Stimulated activated CD8-positive, alpha-beta memory T cell treated with anti-CD3 and anti-CD28 coated beads, Interleukin-2, amount 100 ng/mL, for 1 hour (primary cell): ENCODE measurements around the gene AK8.

Experiments used
- DNase-seq, 2 donors: peaks; one replicate each; pipeline ENCODE4 v3.0.0-alpha.2; 2020; ENCODE audit warnings: low read depth in 2 of 2

The AK8 gene

DNA sequence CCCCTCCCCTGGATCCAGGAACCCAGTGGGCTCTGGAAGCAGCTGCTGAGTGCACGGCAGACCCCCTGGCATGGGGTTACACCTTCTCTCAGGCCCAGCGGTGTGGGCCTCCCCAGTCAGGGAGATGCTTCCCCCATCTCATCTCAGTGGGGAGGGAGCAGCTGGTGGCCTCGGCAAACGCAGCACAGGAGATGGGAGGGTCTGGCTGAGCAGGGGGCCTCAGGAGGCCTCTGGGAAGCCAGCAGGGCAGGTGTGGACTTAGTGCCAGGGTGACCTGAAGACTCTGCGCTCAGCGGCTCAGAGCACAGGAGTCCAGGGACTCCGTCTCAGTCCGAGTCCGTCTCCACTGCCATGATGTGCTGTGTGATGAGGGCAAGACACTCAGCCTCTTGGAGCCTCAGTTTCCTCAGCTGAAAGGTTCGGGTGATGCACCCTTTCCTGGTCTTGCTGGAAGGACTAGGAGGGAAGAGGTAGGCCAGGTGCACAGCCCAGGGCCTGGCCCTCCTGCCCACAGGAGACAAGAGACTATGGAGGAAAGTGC, 107.2 kb downstream of the AK8 start:
- no peak for DNase-seq

DNA sequence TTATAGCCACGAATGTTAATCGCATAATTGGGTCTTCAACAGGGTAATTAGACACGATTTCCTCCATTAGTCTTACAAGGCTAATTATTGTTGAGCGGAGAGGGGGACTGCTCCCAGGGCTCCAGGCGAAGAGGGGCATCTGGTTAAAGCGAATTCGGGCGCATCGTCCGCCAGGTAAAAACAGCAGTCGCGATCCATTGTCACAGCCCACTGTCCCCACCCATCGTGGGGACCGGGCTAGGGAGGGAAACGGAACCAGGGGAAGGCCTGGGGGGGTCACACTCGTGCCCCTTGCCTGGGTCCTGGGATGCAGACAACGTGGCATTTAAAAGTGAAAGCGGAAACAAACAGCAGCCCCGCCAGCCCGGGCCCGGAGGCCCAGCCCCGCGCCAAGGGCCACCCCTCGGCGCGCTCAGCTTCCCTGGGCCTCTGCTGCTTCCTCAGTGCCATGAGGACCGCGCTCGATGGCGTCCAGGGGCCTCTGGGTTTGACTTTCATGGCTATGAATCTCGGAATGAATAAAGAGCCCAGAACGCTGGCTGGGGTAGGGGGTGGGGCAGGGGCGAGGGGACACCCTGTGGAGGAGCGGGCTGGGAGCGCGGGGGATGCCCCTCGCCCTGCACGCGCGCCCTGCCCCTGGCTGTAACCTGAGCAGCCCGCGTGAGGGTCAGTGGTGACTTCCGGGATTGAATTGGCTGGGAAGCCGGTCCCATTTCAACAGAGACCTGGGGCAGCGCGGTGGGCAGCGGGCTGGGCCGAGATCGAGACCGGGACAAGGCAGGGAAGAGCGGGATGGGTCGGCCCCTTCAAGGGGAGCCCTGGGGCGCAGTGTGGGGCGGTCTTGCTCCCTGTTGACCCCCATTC, 107.9 kb downstream of the AK8 start:
- DNase-seq = peak; percentile 29 to 31

DNA sequence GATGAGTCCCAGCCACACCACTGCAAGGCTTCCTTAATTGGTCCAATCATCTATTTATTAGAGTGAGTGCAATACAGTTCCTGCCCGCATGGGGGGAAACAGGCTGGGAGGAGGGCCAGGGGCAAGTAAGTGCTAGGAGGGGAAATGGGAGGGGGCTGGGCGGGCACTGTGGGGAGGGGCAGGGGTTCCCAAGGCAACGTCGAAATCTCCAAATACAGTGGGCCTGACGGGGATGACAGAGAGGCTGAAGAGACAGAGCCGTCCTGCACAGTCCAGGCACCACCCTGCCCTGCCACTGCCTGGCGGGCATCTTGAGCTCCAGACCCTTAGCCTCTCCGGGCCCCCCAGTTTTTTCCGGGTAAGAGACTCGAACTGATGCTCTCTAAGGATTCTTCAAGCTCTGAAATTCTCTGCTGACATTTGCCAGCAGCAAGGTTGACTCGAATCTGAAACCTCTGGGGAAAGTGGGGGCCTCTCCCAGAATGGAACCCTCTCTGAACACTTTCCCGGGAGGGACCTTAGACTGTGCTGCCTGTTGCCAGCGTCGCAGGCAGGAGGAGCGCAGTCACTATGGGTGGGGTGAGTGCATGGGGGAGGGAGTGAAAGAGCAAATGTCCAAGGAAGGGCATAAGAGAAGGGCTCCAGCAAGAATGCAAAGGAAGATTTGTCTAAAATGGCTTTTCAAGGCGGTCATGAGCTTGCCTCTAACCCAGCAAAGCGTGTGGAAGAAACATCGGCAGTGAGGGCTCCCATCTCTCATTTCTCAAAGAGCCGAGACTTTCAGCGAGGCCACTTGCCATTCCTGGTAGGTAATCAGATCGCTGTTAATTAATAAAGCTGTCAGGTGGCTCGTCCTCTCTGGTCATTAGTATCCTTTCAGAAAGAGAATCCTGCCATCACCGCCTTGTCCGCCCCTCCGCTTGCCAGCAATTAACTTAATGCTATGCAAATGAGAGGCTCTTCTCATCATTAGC, 108.9 kb downstream of the AK8 start:
- peak in 1 of 2 donors; percentile 46 for DNase-seq

DNA sequence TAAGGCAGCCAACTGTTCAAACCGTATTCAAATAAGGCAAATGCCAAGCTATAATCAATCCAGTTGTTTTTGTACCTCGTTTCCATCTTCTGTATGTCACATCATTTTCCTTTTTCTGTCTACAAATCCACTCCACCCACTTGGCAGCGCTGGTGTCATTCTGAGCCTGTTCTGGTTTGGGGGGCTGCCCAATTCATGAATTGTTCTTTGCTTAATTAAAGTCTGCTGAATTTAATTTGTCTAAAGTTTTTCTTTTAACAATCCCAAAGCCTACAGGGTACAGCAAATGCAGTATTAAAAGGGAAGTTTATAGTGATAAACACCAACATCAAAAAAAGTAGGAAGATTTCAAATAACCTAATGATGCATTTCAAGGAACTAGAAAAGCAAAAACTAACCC, 114.5 kb downstream of the AK8 start:
- no peak for DNase-seq

DNA sequence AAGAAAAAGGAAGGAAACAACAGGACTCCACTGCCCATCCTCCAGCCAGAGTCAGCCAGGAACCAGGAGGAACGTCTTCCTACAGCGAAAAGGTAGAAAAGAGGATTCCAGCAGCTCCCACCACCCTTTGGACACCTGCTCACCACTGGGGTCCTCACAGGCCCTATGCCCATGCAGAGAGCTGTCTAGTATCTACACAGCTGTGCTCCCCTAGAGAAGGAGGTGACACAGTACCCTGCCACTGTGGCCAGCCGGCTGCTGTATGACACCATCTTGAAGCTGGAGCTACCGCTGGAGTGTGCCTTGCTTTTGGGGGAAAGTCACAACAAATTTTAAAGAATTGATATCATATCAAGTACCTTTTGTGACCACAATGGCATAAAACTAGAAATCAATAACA, 115.2 kb downstream of the AK8 start:
- no peak for DNase-seq

DNA sequence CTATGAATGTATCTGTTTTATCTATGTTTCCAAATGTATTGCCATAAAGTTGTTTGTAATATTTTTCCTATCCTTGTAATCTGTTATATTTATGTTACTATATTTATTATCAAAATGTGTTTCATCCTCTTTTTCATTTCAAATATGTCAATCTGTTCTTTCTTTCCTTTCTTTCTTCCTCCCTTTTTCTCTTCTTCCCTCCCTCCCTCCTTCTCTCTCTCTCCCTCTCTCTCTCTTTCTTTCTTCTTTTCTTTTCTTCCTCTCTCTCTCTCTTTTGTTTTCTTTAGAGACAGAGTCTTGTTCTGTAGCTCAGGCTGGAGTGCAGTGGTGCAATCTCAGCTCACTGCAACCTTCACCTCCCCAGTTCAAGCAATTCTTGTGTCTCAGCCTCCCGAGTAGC, 116.5 kb downstream of the AK8 start:
- no peak for DNase-seq

DNA sequence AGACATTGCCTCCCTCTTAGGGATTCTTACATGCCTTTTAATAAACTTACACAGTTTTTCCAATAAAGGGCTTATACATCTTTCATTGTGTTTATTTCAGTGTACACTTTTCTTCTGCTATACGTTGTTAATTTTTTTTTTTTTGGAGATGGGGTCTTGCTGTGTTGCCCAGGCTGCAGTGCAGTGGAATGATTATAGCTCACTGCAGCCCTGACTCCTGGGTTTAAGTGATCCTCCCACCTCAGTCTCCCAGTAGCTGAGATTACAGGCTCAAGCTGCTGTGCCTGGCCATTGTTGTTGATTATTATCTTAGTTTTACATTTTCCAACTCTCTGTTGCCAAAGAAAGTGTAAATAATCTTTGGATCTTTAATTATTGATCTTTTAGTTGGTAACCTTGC, 118.0 kb downstream of the AK8 start:
- DNase-seq = no peak

DNA sequence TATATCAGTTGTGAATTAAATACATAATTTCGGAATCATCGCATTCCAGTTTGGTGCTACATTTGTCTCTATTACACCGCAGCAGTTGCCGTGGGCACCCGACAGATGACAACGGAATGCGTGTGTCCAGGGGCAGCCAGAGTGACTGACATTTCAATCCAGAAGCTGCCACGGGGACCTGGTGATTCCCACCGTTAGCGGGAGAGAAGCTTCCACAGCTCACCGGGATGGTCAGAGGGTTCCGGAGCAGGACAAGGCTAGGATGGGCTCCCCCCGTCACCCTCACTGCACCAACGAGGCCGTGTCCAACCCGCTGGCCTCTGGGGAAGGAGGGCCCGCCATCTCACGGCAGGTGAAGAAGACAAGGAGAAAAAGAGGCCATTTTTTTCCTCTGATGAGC, 121.1 kb downstream of the AK8 start:
- no peak for DNase-seq

DNA sequence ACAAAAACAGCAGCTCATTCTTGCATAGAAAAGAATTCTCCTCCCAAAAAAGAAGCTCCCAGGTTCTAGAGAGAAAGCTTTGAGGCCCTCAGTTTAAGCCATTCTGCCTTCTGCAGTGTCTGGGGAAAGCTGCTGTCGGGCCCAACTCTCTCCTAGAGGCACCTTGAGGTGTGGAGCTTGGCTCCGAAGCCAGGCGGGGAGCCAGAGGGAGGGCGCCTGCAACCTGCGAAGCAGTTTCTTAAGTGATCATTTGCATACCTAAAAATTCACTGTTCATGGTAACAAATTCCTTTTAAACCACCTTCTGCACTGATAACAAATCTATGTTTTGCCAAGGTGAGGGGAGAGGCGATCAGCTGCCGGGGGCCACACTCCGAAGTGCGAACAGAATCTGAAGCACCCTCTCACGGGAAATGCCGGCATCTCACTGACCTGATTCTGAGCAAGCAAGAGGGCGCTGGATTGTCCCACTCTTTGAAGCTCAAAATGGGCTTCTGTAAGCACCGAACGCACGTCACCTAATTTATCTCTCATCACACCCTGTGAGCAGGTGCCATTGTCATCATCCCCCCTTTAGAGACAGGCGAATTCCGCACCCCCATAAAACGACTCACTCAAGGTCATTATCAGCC, 121.8 kb downstream of the AK8 start:
- no peak for DNase-seq

DNA sequence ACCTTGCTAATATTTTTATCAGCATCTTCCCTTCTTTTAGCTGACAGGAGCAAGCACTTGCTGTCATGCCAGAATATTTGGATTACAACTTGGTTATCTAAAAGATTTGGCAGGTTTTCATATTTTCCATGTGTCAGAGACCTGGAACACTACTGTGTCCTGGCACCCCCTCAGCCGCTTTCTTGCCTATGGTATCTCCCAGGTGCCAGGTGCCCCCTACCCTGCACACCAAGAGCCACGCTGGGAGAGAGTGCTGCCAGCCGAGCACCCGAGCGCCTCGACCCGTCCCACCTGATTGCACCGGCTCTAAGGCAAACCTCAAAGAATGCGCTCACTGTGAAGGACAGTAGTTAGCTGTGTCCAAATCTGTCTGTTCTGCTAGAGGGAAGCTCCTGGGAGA, 123.0 kb downstream of the AK8 start:
- DNase-seq = no peak

DNA sequence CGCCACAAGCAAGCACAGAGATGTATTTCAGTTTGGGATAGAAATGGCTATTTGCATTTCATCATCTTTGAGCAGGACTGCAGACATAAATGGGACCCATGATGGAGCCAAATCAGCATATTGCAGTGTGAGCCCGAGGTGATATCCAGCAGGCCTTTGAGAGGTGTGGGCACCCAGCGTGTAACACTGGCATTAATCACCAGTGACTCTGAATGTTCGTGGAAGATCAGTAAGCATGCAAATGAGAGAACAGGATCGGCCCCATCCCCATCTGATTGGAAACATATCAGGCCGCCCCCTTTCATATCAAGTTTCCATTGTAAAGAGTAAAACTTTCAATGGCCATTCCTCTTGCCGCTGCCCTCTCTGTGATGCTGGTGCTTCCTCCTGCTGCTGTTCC, 123.8 kb downstream of the AK8 start:
- DNase-seq = no peak

DNA sequence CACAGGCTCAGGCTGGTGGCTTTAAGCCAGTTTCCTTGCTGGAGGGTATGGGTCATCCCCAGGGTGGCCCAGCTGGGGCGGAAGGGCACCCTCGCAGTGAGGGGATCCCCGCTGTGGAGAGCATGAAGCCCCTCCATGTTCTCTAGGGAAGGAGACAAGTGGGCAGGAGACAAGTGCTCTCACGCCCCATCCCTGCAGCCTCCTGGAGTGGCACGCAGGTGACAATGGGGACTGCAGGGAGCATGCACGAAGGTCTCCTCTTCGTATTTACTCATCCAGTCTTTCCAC, 124.5 kb downstream of the AK8 start:
- no peak for DNase-seq

DNA sequence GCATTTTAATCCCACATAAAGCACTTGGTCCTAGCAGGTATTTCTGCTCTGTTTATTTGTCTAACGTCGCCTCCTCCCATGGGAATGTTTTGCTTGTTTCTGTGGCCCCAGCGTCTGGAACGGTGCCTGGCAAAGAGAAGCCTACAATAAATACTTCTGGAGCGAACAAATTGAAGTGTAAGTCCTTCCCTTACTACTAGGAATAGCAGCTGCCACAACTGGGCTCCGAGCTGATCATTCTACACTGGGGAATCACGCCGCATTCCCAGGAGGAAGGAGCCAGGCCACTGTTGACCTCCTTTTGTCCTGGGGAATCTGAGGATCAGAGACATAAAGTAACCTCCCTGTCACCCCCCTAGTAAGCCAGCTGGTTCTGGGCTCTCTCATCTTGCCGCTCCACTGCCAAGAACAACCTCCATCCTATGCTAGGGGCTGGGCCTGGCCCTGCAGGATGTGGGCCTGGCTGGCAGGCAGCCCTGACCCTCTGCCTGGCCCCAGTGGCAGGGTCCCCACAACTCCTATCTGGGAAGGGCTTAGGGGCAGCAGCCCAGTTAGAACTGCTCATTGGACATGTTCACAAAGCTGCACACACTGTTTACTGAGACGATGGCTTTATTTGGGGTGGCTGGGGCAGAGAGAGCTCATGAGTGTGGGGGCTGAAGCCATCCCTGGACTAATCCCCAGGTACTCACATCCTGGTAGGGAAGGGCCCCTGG, 125.0 kb downstream of the AK8 start:
- DNase-seq = no peak

DNA sequence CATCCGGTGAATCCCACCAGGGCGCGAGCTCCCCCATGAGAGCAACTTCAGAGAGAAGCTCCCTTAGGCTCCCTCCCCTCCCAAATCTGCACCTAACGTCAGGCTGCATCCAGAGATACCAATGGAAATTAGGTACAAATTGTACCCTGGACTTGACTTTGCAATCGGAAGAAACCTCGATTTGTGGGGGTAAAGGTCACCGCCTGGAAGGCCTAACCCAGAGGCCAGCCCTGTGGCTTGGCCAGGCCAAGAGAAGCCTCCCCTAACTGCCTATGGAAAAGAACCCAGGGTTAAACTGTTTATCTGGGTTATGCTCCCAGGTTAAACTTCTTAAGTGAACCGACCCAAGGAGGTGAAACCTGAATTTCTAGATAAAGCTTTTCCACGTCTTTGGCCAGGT, 127.4 kb downstream of the AK8 start:
- no peak for DNase-seq

DNA sequence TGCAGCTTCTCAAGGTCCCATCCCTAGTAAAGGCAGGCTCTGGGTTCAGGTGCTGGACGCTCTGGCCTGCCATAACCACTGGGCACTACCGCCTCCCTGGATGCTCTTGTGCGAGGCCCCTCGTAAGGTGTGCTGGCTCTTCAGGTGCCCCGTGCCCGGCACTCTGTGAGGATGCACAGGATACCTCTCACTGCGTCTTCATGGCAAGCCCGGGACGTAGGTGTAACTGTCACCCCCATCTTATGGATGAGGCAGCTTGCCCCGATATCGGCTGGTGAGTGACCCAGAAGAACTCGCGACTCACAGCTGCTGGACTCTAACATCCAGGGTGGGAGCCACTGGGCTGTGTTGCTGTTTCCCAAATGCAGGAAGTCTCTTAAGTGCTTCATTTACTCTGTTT, 128.8 kb downstream of the AK8 start:
- no peak for DNase-seq

DNA sequence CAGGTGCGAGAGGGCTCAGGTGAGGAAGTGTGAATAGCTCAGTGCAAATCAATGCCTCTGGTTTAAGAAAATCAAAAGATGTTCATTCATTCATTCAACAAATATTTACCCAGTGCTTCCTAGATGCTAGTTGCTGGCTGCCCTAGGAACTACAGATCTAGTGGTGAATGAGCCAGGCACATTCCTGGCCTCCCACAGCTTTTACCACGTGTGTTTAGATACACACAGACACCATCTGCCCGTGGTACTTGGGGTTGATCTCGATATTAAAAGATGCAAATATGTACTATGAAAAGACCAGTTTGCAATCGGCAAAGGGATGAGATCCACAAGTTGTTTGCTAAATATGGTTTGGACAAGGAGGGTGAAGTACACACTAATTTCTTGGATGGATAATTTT, 129.6 kb downstream of the AK8 start:
- DNase-seq = no peak

DNA sequence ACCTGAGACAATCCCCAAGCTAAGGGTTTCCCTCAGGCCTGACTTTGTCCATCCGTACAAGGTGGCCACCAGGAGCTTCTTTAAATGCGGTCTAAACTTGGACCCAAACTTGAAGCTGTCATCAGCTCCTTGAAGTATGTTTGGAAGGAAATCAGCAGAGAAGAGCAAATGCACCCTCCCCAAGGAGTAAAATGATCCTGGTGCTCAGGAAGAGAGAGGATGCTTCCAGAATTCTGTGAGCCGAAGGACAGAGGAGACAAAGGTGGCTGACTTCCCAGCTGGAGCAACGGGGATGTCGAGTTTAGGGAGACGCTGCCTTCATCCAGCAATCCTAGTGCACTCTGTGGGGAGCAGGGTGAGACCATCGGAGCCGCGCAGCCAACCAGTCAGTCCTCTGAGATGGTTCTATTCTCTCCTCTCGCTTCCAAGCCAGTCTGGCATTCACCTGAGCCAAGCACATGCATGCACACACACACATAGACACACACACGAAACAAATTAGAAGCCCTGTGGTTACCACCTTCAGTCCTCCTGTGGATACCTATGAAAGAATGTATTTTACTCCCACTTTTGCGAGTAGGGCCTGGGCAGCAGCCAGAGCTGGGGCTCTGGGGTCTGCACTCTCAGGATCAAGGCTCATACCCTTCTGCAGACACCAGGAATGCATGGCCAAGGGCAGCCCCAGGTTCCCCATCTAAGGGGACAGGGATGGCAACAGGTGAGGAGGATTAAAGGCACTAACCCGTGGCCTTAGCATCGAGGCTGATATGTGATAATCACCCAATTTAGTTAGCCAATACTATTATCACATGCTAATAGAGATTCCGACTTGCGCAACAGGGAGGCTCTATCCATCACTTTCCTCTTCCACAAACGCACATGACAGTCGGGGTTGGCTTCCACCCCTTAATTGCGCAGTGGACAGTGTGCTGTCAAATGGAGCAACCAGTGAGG, 132.1 kb downstream of the AK8 start:
- no peak for DNase-seq

DNA sequence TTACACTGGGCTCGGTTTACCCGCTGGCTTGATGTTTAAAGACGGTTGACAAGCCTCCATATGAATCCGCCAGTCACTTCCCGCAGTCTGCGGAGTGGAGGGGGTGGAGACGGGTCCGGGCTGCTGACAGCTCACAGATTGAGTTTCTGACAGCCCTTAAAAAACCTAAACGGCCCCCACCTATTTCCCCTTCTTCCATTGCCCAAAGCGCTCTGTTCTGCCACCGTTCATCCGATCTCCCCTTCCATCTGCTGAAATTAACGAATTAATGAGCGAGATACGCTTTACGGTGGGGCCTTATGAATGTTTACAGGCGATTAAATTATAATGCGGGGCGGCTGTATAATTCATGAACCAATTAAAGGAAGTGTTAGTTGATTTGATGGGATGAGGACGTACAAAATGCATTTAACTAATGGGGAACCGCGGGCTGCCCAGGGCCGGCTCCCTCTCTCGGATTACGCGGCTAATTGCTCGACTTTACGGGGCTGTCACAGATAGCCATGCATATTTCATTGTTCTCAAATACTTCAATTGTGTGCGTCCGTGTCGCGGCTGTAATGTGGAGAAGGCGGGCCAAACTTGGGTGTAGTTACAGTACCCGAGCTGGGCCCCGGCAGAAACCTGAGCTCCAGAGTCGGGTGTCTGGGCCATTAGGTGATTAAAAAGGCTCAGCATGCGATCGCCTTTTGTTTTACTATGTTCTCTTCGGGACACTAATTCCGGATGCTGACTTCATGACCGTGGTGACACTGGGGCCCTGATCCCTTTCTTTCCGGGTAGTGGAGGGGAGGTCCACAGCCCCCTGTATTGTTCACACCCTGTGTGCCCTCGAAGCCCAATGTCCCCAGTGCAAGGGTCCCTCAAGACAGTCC, 133.0 kb downstream of the AK8 start:
- DNase-seq = no peak

DNA sequence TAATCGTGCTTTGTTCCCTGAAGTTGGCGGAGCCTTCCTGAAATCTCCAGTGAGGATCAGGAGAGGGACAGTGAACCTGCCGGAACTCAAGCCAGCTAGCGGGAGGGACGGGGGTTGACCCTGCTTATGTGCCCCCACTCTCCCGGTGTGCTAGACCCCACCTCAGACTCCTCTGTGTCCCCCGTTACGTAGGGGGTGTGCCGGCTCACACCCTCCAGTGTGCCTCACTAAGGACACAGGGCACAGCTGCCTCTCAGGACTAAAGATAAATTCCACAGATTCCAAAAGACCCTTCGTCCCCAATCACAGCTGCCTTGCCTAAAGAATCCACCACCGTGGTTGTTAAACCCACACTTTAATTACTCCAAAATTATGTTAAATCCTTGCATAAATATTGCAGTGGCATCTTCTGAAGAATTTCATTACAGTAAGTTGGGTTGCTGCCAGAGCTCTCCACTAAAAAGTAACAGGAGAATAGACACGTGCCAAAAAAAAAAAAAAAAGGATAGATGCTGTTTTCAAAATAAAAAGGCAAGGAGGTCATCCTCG, 134.1 kb downstream of the AK8 start:
- DNase-seq = no peak
